GM12801 (cell line): ENCODE measurements around the gene ZNF862.

Experiments used
- CTCF ChIP-seq: IDR thresholded peaks from one replicate; pipeline ENCODE4 v1.5.1; 2011; ENCODE audit warnings: control low read depth; ENCODE audit not compliant: insufficient read length; ENCODE audit errors: extremely low read depth

The ZNF862 gene

DNA sequence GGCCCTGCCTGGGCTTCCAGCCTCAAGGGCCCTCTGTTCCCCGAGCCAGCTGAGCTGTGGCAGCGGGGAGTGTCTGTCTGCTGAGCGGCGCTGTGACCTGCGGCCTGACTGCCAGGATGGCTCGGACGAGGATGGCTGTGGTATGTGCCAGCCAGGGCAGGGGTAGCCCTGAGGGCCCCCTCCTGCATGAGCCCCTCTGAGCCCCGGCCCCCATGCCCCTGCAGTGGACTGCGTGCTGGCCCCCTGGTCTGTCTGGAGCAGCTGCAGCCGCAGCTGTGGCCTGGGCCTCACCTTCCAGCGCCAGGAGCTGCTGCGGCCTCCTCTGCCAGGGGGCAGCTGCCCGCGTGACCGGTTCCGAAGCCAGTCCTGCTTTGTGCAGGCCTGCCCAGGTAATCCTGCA lies 36.4 kb upstream of the ZNF862 start:
- TF ChIP-seq CTCF: no peak

DNA sequence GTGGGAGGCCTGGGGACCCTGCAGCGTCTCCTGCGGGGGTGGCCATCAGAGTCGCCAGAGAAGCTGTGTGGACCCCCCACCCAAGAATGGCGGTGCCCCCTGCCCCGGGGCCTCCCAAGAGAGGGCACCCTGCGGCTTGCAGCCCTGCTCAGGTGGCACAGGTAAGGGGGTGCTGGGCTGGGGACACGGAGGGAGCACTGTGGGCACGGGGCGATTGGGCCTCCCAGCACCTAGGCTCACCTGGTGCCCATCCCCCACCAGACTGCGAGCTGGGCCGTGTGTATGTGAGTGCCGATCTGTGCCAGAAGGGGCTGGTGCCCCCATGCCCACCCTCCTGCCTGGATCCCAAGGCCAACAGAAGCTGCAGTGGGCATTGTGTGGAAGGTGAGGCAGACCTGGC lies 35.2 kb upstream of the ZNF862 start:
- TF ChIP-seq CTCF: no peak

DNA sequence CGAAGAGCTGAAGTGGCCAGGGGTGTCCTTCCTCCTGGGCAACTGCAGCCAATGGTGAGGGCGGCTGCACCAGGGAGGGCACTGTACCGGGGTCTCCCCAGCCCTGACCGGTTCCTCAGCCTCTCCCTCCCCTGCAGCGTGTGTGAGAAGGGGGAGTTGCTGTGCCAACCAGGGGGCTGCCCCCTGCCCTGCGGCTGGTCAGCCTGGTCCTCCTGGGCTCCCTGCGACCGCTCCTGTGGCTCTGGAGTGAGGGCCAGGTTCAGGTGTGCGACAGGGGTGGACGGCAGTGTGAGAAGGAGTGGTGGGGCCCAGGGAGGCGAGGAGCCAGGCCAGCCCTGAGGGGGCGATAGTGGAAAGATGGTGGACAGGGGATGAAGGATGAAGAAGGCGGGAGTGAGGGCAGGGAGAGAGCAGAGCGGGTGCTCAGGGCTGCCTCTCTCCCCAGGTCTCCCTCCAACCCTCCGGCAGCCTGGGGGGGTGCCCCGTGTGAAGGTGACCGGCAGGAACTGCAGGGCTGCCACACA lies 34.6 kb upstream of the ZNF862 start:
- TF ChIP-seq CTCF: no peak

DNA sequence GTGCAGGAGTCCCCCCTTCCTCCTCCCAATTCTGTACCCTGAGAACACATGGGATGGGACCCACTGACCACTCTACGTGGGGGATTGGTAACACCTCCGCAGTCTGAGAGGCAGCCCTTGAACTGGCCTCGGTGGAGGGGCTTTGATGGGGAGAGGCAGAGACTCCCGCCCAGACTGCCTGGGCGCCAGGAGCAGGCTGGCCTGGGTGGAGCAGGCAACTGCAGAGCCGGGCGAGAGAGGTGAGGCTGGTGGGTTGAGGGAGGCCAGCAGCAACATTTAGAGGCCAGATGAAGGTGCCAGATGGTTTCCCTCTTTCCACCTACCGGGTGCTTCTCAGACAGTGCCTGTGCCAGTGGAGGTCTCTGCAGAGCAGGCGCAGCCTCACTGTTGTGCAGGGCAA lies 34.1 kb upstream of the ZNF862 start:
- no peak for TF ChIP-seq CTCF

GRCh38 chr7:149806726-149807125 lies 31.4 kb upstream of the ZNF862 start:
- TF ChIP-seq CTCF: no peak

DNA sequence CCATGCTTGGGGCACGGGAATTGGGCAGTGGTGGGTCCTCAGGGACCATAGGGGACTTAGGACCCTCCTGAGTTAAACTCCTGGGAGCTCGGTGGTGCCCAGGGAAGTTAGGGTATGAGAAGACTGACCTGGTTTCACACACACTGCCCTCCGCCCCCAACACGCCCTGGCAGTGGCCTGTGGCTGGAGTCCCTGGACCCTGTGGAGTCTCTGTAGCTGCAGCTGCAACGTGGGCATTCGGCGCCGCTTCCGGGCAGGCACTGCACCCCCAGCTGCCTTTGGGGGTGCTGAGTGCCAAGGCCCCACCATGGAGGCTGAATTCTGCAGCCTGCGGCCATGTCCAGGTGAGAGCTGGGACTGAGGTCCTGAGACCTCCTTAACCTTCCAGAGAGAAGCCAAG lies 29.9 kb upstream of the ZNF862 start:
- TF ChIP-seq CTCF: no peak

- no peak for TF ChIP-seq CTCF
These were observed 29.0 kb upstream of the ZNF862 start for GRCh38 chr7:149809215-149809614.

GRCh38 chr7:149811221-149811620 lies 27.0 kb upstream of the ZNF862 start:
- TF ChIP-seq CTCF: no peak
